NCI-H82 (cell line): ENCODE measurements around the gene PDZD2.
A peak's percentile ranks its signal among the peaks of the same experiment; 100 is the strongest.
"Not testable (repeated sequence)": the region's sequence is repeated elsewhere in the genome, so short reads cannot be mapped to it uniquely, and the experiment has no call there.

ENCODE experiments used
- DNase-seq: peaks from one replicate; lab custom pipeline; 2025; lab: John Stamatoyannopoulos, UW

The PDZD2 gene

GRCh38 chr5:31691408-31691807 is 52.5 kb downstream of the PDZD2 start:
- not testable (repeated sequence) for DNase-seq

GRCh38 chr5:31692561-31693221 is 53.8 kb downstream of the PDZD2 start:
- DNase-seq: no peak

DNA sequence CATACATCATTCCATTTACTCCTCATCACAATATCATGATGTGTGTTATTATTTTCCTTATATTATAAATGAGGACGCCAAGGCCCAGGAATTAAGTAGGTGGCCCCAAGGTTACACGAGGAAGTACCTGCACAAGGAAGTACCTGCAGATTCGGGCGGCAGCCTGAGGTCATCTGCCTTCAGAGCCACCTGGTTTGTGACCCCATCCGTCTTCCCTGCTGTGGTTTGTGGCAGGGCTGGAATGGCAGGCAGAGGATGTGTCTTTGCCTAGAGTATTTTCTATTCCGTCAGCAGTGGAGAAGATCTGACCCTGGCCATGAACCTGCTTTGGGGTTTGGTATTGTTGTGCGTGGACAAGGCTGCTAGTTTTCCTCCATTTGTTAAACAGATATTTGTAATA is 59.7 kb downstream of the PDZD2 start:
- no peak for DNase-seq

GRCh38 chr5:31701642-31702299 is 62.8 kb downstream of the PDZD2 start:
- peak; percentile 78 for DNase-seq

DNA sequence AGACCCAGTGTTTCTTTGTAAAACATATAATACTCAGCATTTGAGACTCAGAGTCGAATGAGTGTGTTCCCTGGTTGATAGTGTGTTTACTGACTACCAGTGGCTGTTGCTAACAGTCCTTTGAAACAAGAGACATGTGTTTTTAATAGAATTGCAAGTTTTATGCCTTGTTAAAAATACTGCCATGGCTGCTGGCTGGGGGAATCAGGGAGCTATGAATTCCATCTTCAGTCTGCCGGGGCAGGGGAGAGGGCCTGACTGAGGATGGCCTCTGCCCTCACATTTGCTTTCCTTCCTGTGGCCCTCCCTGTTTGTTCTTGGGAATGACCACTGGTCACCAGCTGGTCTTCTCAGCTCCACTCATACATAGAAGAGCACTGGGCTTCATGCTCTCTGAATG is 63.8 kb downstream of the PDZD2 start:
- no peak for DNase-seq

DNA sequence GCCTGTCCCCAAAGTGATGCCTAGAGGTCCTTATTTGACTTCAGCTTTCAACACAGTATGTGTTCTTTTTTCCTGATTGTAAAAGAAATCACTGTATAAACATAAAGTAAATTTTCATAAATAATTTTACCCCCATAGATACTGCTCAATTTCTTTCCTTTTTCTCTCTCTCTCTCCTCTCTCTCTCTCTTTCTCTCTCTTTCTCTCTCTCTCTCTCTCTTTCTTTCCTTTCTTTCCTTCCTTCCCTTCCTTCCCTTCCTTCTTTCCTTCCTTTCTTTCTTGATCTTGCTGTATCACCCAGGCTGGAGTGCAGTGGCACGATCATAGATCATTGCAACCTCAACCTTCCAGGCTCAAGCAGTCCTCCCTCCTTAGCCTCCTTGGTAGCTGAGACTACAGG is 64.8 kb downstream of the PDZD2 start:
- DNase-seq: no peak

- no peak for DNase-seq
Observed at GRCh38 chr5:31706186-31706585, 67.3 kb downstream of the PDZD2 start.

DNA sequence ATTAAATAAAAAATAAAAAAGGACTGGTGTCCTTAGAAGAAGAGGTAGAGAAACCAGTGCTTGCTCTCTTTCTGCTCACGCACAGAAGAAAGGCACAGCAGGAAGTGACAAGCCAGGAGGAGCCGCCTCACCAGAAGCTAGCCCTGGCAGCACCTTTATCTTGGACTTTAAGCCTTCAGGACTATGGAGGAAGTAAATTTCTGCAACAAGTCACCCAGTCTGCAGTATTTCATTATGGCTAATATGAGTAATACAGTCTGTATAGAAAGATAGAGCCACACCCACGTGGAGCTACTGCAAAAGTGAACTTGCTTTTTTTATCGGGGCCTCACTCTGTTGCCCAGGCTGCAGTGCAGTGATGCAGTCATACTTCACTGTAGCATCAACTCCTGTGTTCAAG is 68.4 kb downstream of the PDZD2 start:
- no peak for DNase-seq

GRCh38 chr5:31708089-31708488 is 69.2 kb downstream of the PDZD2 start:
- no peak for DNase-seq

DNA sequence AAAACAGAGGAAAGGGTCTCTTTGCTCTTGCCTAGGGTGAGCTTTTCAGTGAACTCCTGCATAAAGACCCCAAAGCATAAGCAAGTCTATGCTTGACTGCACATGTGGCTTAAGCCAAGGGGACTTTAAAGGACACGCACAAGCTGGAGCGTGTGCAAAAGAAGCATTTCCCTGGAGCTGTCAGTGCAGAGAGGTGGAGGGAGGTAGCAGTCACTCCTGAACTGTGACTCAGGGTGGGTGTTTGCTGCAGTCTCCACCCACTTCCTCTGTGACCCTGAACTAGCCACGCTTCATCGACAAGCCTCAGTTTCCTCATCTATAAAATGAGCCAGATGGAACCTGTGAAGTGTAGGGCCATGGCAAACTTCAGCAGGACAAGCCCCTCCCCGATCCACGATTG is 72.4 kb downstream of the PDZD2 start:
- no peak for DNase-seq

DNA sequence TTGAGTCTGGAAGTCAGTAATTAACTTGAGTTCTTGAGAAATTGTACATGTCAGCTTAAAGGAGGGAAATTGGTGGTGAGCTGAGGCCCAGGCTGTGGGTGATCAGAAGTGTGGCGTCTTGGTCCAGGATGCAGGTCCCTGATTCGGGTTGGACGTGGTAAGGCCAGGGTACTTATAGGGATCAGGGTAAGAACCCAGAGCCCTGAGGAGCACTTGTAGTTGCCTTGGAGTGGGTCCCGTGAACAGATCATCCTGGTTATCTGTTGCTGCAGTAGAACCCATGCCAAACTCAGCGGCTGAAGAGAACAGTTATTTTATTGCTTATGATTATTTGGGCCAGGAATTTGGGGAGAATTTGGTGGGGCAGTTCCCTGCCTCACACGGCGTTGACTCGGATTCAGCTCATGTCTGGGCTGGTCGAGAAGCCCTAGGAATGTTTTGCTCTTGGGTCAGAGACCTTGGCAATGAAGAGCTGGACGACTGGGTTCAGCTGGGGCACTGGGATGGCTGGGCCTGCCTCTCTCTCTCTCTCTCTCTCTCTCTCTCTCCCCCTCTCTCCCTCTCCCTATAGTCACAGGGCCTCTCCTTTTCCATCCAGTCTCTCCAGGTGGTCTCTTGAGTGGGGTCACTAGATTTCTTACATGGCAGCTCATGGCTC is 73.1 kb downstream of the PDZD2 start:
- DNase-seq: no peak

DNA sequence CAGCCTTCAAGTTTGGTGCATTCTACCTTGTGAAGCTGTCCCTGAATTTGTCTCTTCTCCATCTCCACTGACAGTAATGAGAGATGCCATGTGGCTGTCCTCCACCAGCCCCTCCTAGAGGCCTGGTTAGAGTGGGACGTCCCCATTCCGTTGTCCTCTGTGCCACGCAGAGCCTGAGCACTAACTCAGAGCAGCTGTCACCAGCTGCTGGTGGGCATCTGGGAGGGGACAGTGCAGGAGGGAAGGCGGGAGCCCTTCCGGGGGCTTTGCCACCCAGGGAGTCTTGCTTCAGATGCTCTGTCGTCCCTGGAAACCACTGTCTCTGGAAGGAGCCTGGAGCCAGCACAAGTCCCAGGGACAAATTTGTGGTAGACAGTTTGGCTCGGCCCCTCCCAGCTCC is 78.6 kb downstream of the PDZD2 start:
- no peak for DNase-seq

- DNase-seq: no peak
Observed at GRCh38 chr5:31720004-31720403, 81.1 kb downstream of the PDZD2 start.

- DNase-seq: no peak
Observed at GRCh38 chr5:31720811-31721345, 81.9 kb downstream of the PDZD2 start.

DNA sequence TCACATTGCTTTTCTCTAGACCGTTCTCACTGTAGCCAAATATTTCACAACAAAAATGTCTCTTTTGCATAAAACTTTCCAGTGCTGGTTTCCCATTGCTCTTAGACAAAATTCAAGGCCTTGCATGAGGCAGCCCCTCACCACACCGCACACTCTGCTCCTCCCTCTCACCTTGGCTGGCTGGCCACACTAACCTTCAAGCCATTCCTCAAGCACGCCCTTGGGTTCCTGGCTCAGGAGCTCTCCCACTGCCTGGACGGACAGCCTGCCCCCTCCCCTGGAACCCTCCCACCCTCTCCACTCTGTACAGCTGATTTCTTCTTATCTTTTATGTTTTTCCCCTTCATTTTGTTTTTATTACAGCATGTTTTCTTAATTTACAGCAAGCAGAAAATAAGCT is 83.2 kb downstream of the PDZD2 start:
- no peak for DNase-seq

GRCh38 chr5:31725996-31726395 is 87.1 kb downstream of the PDZD2 start:
- no peak for DNase-seq

GRCh38 chr5:31726952-31727351 is 88.0 kb downstream of the PDZD2 start:
- DNase-seq: no peak

DNA sequence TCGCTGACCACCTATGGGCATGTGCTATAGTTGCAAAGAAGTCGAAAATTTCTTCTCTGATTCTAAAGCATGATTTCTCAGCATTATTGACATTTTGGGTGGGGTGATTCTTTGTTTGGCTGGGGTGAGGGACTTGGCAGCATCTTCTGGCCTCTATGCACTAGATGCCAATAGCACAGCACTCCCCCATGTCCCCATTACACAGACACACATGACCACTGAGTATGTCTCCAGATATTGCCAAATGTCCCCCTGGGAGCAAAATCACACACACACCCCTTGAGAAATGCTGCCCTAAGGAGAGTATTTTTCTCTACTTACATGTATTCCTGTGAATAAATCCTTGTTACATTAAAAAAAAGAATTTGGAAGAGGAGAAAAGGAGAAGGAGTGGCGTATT is 89.1 kb downstream of the PDZD2 start:
- no peak for DNase-seq

- DNase-seq: not testable (repeated sequence)
Observed at GRCh38 chr5:31728806-31729205, 89.9 kb downstream of the PDZD2 start.

- no peak for DNase-seq
Observed at GRCh38 chr5:31730139-31730538, 91.2 kb downstream of the PDZD2 start.

GRCh38 chr5:31731016-31731415 is 92.1 kb downstream of the PDZD2 start:
- DNase-seq: no peak

GRCh38 chr5:31731710-31732301 is 92.9 kb downstream of the PDZD2 start:
- DNase-seq: no peak

- DNase-seq: not testable (repeated sequence)
Observed at GRCh38 chr5:31732821-31733220, 93.9 kb downstream of the PDZD2 start.
